DND-41 (cell line): ENCODE data around the gene LGR6.

Experiments used
- EZH2 ChIP-seq: IDR thresholded peaks from 3 replicates; pipeline ENCODE4 v1.6.1; 2012; ENCODE audit warnings: borderline replicate concordance, low read depth, mild to moderate bottlenecking, moderate library complexity, low read length, inconsistent platforms; ENCODE audit not compliant: severe bottlenecking
- TF ChIP-seq, protein P1 (sequence below): IDR thresholded peaks from 2 replicates; pipeline ENCODE4 v1.5.1; 2012; ENCODE audit warnings: borderline replicate concordance, low read length, moderate library complexity, mild to moderate bottlenecking; ENCODE audit not compliant: poor library complexity, severe bottlenecking; ENCODE audit errors: extremely low read depth

- TF ChIP-seq EZH2: no peak
- TF ChIP-seq, protein P1, sequence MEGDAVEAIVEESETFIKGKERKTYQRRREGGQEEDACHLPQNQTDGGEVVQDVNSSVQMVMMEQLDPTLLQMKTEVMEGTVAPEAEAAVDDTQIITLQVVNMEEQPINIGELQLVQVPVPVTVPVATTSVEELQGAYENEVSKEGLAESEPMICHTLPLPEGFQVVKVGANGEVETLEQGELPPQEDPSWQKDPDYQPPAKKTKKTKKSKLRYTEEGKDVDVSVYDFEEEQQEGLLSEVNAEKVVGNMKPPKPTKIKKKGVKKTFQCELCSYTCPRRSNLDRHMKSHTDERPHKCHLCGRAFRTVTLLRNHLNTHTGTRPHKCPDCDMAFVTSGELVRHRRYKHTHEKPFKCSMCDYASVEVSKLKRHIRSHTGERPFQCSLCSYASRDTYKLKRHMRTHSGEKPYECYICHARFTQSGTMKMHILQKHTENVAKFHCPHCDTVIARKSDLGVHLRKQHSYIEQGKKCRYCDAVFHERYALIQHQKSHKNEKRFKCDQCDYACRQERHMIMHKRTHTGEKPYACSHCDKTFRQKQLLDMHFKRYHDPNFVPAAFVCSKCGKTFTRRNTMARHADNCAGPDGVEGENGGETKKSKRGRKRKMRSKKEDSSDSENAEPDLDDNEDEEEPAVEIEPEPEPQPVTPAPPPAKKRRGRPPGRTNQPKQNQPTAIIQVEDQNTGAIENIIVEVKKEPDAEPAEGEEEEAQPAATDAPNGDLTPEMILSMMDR: no peak
Measured at GRCh38 chr1:202270871-202271326, 77.3 kb downstream of the LGR6 start.
